ENCODE data around the gene LRRC41.

LRRC41 gene

GRCh38 chr1:46301808-46302640 is 1.4 kb downstream of the LRRC41 start:
- DNase-seq (ENCODE audit: low read depth): no peak
- 0 out of 2 replicates have a peak, but pooled peaks have one; percentile 20 for TF ChIP-seq CTCF (IDR thresholded peaks at IDR 0.05; ENCODE audit: control insufficient read depth, extremely low read depth, insufficient read depth)
- H3K4me3 ChIP-seq (ENCODE audit: low read depth, low read length): peak overlapping the region; percentile 91

GRCh38 chr1:46301406-46301807 is 2.0 kb downstream of the LRRC41 start:
- DNase-seq (ENCODE audit: low read depth): no peak
- peak overlapping the region; percentile 91 for H3K4me3 ChIP-seq (ENCODE audit: low read depth, low read length)
- TF ChIP-seq CTCF (IDR thresholded peaks at IDR 0.05; ENCODE audit: control insufficient read depth, extremely low read depth, insufficient read depth): no peak

GRCh38 chr1:46300673-46301405 is 2.6 kb downstream of the LRRC41 start:
- DNase-seq (ENCODE audit: low read depth): peak; percentile 44
- TF ChIP-seq CTCF (IDR thresholded peaks at IDR 0.05; ENCODE audit: control insufficient read depth, extremely low read depth, insufficient read depth): no peak
- H3K4me3 ChIP-seq (ENCODE audit: low read depth, low read length): peak overlapping the region; percentile 91

- no peak for TF ChIP-seq CTCF (IDR thresholded peaks at IDR 0.05; ENCODE audit: control insufficient read depth, extremely low read depth, insufficient read depth)
- H3K4me3 ChIP-seq (ENCODE audit: low read depth, low read length): no peak overlapping the region
- DNase-seq (ENCODE audit: low read depth): no peak
Observed at GRCh38 chr1:46298387-46298786, 5.0 kb downstream of the LRRC41 start.

- no peak for DNase-seq (ENCODE audit: low read depth)
- H3K4me3 ChIP-seq (ENCODE audit: low read depth, low read length): no peak overlapping the region
- no peak for TF ChIP-seq CTCF (IDR thresholded peaks at IDR 0.05; ENCODE audit: control insufficient read depth, extremely low read depth, insufficient read depth)
Observed at GRCh38 chr1:46295306-46295705, 8.1 kb downstream of the LRRC41 start.

- no peak overlapping the region for H3K4me3 ChIP-seq (ENCODE audit: low read depth, low read length)
- no peak for TF ChIP-seq CTCF (IDR thresholded peaks at IDR 0.05; ENCODE audit: control insufficient read depth, extremely low read depth, insufficient read depth)
- no peak for DNase-seq (ENCODE audit: low read depth)
Observed at GRCh38 chr1:46289976-46290375, 13.4 kb downstream of the LRRC41 start.
